Natural killer cell treated with Interleukin-12 subunit alpha and Interleukin-12 subunit beta and Interleukin-15 and Interleukin-18, amount 100 ng/mL, for 72 hours (primary cell): ENCODE measurements around the gene DLGAP1. TPM values are rescaled to one million over a fixed set of nuclear protein-coding genes. Genes with fewer than 3 reads are reported as not detected.

Source experiments
- ATAC-seq, 2 donors: fragments of 150-1000 bp; cut with Tn5 transposase in 1 of 2; sonication (Bioruptor Pico), chemical (Tn5 transposase) in 1 of 2; 2 replicates each; pipeline ENCODE4 v1.10.0; 2021
- DNase-seq: peaks from one replicate; pipeline ENCODE4 v3.0.0; 2022; ENCODE audit warnings: low spot score
- H3K27ac Mint-ChIP-seq, 2 donors: 1 replicate in 1 of 2; 2 replicates in 1 of 2; pipeline ENCODE4 v1.8.0; 2022; ENCODE audit warnings: mixed read lengths in 2 of 2, mild to moderate bottlenecking in 1 of 2, moderate library complexity in 1 of 2
- H3K27me3 Mint-ChIP-seq, 2 donors: 1 replicate in 1 of 2; 2 replicates in 1 of 2; pipeline ENCODE4 v1.8.0; 2022; ENCODE audit warnings: mixed read lengths in 2 of 2
- H3K36me3 Mint-ChIP-seq: one replicate; pipeline ENCODE4 v1.8.0; 2022; ENCODE audit warnings: mixed read lengths
- H3K4me1 Mint-ChIP-seq, 2 donors: 1 replicate in 1 of 2; 2 replicates in 1 of 2; pipeline ENCODE4 v1.8.0; 2022; ENCODE audit warnings: low read depth in 2 of 2, mixed read lengths in 2 of 2, mild to moderate bottlenecking in 1 of 2
- H3K4me3 Mint-ChIP-seq: one replicate; pipeline ENCODE4 v1.8.0; 2022; ENCODE audit warnings: mixed read lengths
- H3K9me3 Mint-ChIP-seq: 2 replicates; pipeline ENCODE4 v1.8.0; 2022; ENCODE audit warnings: mixed read lengths
- total RNA-seq, 2 donors: library from RNA; stranded (reverse); gene quantifications; one replicate each; pipeline ENCODE4 v1.2.3, GENCODE V29; 2022

The DLGAP1 gene
- total RNA-seq, 2 donors from 2014 or later = not detected

DNA sequence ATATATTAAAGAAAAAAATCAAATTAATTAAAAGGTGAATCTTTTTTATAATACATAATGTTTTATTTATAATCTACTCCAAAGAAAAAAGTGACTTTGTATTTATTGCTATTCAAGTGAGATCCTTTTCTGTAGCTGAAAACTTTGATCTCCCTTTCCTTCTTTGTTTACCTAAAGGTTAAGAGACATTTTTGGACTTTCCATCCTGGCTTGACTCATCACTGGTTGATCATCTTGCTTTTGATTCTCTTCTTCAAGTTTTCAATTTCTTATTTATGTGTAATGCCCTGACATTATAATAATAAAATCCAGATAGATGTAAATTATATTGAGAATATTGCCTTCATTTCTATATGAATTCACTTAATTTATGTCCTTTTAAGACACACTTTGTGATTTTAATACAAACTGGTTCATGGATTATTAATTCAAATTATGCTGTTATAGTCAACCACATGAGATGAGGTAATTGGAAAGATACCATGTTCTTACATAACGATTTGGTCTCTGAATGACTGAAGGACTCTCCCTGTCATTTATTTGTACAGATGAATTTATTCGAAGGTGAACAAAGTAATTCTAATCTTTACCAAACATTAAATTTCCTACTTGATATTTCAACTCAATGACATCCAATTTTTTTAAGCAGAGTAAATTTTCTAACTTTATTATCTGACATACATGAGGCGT lies 820.7 kb downstream of the DLGAP1 start:
- H3K27me3 Mint-ChIP-seq = no peaks in the 10 kb centered on the region
- H3K4me3 Mint-ChIP-seq = no peak overlapping the region
- no peaks in the 10 kb centered on the region for H3K4me1 Mint-ChIP-seq
- H3K9me3 Mint-ChIP-seq = no peaks in the 10 kb centered on the region
- H3K27ac Mint-ChIP-seq = no peak overlapping the region
- H3K36me3 Mint-ChIP-seq = no peaks in the 10 kb centered on the region
- no peak for ATAC-seq
- DNase-seq = no peak

DNA sequence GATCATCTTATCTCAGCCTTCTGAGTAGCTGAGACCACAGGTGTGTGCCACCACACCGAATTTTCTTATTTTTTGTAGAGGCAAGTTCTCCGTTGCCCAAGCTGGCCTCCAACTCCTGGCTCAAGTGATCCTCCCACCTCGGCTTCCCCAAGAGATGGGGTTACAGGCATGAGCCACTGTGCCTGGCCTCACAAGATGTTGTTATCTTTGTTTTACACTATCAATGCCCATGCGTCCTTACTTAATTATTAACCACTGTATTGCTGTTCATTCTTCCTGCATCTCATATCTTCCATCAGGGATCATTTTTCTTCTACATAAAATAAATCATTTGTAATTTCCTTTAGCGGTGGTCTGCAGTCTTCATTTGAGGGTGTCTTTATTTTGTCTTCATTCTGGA lies 823.2 kb downstream of the DLGAP1 start:
- Mint-ChIP-seq H3K9me3 (no peaks in the 10 kb centered on the region), H3K4me3 (no peak overlapping the region), H3K27me3 (no peaks in the 10 kb centered on the region), H3K36me3 (no peaks in the 10 kb centered on the region), H3K27ac (no peak overlapping the region), H3K4me1 (no peaks in the 10 kb centered on the region)
- no peak for DNase-seq
- no peak for ATAC-seq

DNA sequence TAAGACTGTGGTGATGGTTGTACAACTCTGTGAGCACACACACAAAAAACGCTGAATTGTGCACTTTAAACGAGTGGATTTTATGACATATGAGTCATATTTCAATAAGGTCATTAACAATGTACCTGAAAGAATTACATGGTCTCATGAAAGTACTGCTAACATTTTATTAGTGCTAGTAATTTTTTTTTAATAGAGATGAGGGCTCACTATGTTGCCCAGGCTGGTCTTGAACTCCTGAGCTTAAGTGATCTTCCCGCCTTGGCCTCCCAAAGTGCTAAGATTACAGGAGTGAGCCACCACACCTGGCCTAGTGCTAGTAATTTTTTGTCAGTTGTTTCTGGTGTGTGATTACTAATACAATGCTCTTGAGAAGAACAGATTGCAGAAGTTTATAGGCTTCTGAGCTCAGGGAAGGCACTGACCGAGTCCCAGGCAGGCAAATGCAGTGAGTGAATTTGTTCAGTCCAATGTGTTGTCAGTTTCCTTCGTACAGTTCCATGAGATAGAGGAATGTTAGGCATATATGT lies 828.1 kb downstream of the DLGAP1 start:
- Mint-ChIP-seq H3K36me3 (no peaks in the 10 kb centered on the region), H3K4me3 (no peak overlapping the region), H3K9me3 (no peaks in the 10 kb centered on the region), H3K4me1 (peaks cover 16 to 17% of the 10 kb centered on the region in 2 donors), H3K27ac (no peak overlapping the region), H3K27me3 (peaks cover 0 to 2% of the 10 kb centered on the region in 2 donors)
- ATAC-seq = no peak
- no peak for DNase-seq

DNA sequence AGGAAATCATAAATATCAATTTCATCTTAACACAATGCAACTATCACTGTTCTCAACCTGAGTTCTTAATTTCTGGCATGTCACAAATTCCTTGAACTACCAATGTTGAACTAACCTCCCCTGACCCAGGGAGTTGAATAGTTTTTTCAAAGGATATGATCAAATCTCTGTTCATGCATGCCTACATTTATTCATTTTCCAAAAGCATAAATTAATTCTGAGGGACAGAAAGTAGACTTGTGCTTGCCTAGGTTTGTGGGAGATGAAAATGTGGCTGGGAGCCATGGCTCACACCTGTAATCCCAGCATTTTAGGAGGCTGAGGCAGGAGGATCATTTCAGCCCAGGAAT lies 829.4 kb downstream of the DLGAP1 start:
- Mint-ChIP-seq H3K9me3 (no peaks in the 10 kb centered on the region), H3K27me3 (peaks cover 0 to 2% of the 10 kb centered on the region in 2 donors), H3K4me3 (no peak overlapping the region), H3K36me3 (no peaks in the 10 kb centered on the region), H3K27ac (peak overlapping the region; percentile 57 to 89), H3K4me1 (peaks cover 16 to 17% of the 10 kb centered on the region in 2 donors)
- DNase-seq (no peak), ATAC-seq (no peak)

DNA sequence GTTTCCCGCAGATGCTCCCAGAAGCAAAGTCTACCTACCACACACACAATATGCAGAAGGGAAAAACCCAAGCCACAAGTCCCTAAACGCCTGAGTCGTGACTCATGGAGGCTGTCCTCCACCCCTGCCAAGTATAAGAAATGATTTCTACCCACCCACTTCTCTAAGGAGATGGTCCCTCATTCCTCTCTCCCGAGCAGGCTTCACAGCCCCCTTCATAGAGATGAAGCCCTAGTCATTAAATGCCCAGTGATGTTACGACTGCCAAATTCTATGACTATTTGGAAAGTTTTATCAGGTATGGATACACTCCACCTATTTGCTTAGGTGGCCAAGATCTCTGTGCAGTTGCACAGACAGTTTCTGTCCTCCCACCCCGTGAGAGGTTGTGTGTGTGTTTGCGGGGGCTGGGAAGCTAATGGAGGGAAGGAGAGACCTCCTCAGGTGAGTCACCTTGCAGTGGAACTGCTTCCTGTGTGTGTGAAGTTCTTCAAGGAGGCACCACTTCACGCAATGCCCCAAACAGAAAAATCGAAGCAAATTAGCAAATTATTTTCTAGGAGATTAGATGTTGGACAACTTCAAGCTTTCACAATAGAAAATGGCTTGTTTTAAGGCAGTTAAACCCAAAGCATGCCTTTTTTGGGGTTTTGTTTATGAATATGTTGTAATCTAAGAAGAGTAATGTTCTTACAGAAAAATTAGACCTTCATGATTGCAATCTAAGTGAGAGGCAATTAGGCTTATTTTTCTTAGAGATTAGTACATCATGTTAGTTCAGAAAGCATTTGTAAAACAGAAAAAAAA lies 830.0 kb downstream of the DLGAP1 start:
- Mint-ChIP-seq H3K9me3 (no peaks in the 10 kb centered on the region), H3K4me3 (peak overlapping the region; percentile 73), H3K27me3 (peaks cover 0 to 2% of the 10 kb centered on the region in 2 donors), H3K27ac (peak overlapping the region; percentile 57 to 89), H3K36me3 (no peaks in the 10 kb centered on the region), H3K4me1 (peaks cover 16 to 17% of the 10 kb centered on the region in 2 donors)
- DNase-seq (peak; percentile 78), ATAC-seq (peak; percentile 93 to 95)

DNA sequence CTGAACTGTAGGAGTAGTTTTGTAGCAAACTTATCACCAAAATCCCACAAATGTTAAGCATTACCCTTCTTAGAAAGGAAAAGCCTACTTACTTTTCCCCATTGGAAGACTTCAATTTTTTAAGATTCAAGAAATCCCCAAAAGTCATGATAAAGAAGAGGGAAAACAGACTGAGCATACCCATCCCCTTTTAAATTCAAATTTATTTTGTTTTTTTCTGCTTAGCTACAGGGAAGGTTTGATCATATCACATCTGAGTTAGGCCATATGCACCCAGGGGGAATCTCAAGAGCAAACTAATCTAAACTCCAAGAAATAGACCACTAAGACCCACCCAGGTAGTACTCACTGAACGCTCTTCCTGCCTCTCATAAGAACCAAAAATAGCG lies 830.6 kb downstream of the DLGAP1 start:
- Mint-ChIP-seq H3K4me1 (peaks cover 16 to 17% of the 10 kb centered on the region in 2 donors), H3K27ac (peak overlapping the region; percentile 57 to 89), H3K4me3 (peak overlapping the region; percentile 73), H3K36me3 (no peaks in the 10 kb centered on the region), H3K9me3 (no peaks in the 10 kb centered on the region), H3K27me3 (peaks cover 0 to 2% of the 10 kb centered on the region in 2 donors)
- DNase-seq = no peak
- ATAC-seq = no peak

DNA sequence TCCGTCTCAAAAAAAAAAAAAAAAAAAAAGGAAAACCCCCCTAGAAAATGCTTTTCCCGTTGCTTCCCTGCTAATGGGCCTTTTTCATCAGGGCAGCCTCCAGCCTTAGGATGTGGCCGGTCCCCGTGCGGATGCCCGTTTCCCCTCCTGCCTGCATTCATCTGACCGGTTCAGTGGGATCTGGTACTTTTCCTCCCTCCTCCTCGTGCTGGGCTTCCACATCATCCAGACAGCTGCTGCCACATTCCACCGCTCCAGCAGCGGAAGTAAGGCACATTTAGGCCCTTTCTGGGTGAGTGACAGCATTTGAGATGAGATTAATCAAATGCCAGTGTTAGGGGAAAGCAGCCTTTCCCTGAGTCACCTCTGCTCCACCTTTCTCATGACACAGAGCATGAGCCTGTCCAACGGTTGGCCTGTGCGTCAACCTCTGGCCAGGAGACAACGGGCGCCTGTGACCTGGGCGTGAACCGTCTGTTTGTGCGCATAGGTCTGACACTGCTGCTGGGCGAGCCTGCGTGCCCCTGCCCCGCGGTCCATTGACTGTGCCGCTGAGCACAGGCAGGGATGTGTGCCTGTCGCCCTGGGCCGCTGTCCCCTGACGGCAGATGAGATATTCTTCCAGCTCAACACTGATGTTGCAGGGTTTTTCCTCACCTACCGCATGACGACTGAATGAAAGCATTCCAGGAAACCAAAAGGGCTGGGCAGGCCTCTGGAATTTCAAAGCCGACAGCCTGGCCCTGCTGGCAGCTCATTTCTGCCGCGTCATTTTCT lies 831.1 kb downstream of the DLGAP1 start:
- no peaks in the 10 kb centered on the region for H3K9me3 Mint-ChIP-seq
- no peak for DNase-seq
- H3K36me3 Mint-ChIP-seq = no peaks in the 10 kb centered on the region
- peak overlapping the region; percentile 73 for H3K4me3 Mint-ChIP-seq
- H3K27me3 Mint-ChIP-seq = peaks cover 0 to 2% of the 10 kb centered on the region in 2 donors
- H3K27ac Mint-ChIP-seq = peak overlapping the region; percentile 57 to 89
- peaks cover 16 to 17% of the 10 kb centered on the region in 2 donors for H3K4me1 Mint-ChIP-seq
- ATAC-seq = no peak

DNA sequence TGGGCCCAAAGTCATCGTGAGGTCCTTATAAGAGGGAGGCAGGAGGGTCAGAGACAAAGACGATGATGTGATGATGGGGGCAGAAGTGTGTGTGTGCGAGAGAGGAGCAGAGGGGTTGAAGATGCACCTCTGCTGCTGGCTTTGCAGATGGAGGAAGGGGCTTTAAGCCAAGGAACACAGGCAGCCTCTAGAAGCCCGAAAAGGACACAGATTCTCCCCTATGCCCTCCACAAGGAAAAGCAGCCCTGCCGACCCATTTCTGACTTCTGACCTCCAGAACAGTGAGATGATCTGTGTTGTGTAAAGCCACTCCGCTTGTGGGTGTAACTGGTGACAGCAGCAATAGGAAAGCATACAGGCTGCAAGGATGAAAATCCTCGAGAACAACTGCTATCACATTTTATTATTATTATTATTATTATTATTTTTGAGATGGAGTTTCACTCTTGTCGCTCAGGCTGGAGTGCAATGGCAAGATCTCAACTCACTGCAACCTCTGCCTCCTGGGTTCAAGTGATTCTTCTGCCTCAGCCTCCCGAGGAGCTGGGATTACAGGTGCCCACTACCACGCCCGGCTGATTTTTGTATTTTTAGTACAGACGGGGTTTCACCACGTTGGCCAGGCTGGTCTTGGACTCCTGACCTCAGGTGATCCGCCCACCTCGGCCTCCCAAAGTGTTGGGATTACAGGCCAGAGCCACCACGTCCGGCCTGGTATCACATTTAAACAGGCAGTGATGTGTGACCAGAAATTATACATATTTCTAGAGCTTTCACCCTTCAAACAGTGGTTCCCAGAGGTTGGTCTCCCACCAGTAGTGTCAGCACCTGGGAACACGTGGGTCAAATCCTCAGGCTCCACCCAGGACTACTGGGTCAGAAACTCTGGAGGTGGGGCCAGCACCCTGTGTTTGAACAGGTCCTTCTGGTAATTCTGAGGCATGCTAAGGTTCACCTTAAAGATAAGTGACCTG lies 834.7 kb downstream of the DLGAP1 start:
- Mint-ChIP-seq H3K36me3 (no peaks in the 10 kb centered on the region), H3K27ac (no peak overlapping the region), H3K4me1 (peaks cover 16 to 17% of the 10 kb centered on the region in 2 donors), H3K4me3 (no peak overlapping the region), H3K27me3 (peaks cover 0 to 2% of the 10 kb centered on the region in 2 donors), H3K9me3 (no peaks in the 10 kb centered on the region)
- ATAC-seq (no peak), DNase-seq (no peak)

DNA sequence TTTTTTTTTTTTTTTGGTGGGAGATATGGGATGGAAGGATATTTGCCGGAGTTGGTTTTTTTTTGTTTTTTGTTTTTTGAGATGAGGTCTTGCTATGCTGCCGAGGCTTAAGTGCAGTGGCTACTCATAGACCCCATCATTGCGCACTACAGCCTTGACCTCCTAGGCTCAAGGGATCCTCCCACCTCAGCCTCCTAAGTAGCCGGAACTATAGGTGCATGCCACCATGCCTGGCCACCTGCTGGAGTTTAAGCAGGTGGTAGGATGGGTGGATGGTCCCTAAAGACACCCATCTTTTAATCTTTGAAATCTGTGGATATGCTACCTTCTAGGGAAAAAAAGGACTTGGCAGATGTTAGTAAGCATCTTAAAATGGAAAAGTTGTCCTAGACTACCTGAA lies 835.4 kb downstream of the DLGAP1 start:
- DNase-seq (no peak), ATAC-seq (no peak)
- Mint-ChIP-seq H3K9me3 (no peaks in the 10 kb centered on the region), H3K4me1 (peaks cover 10% of the 10 kb centered on the region in 2 donors), H3K36me3 (no peaks in the 10 kb centered on the region), H3K27ac (no peak overlapping the region), H3K27me3 (peaks cover 0 to 2% of the 10 kb centered on the region in 2 donors), H3K4me3 (no peak overlapping the region)

DNA sequence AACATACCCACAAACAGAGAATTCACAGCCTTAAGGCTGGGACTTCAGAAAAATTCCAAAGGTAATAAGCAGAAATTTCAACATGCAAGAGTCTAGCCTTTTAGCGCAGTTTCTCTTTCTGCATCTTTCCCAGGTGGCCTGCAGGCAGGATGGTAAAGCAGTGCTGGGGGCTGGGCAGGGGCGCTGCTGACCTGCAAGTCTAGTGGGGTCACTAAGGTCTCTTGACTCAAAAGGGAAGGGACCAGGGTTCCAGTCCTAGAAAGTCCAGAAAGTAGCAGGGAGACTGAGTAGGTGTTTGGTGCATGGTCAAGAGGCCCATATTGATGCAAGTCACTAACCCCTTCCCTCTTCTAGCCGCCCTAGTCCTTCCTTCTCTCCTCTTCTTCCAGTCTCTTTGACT lies 835.9 kb downstream of the DLGAP1 start:
- H3K27ac Mint-ChIP-seq = no peak overlapping the region
- ATAC-seq = no peak
- H3K4me1 Mint-ChIP-seq = peaks cover 5% of the 10 kb centered on the region in 2 donors
- H3K4me3 Mint-ChIP-seq = no peak overlapping the region
- peaks cover 0 to 2% of the 10 kb centered on the region in 2 donors for H3K27me3 Mint-ChIP-seq
- H3K9me3 Mint-ChIP-seq = no peaks in the 10 kb centered on the region
- no peaks in the 10 kb centered on the region for H3K36me3 Mint-ChIP-seq
- DNase-seq = no peak

DNA sequence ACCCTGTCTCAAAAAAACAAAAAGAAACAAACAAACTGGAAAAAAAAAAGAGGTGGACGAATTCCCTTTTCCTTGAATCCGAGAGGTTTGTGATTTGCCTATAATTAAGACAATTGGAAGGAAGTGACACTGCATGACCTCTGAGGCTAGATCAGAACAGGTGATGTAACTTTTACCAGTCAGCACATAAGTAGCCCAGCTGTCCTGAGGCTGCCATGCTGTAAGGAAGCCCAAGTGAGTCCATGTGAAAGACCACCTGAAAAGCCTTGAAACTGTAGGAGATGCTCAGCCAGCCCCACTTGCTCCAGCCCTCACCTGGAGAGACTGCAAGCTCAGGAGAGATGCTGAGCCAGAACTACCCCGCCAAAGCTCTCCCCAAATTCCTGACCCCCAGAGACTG lies 838.4 kb downstream of the DLGAP1 start:
- Mint-ChIP-seq H3K27me3 (no peaks in the 10 kb centered on the region), H3K9me3 (no peaks in the 10 kb centered on the region), H3K36me3 (no peaks in the 10 kb centered on the region), H3K4me1 (no peaks in the 10 kb centered on the region), H3K4me3 (no peak overlapping the region), H3K27ac (no peak overlapping the region)
- DNase-seq (no peak), ATAC-seq (no peak)

DNA sequence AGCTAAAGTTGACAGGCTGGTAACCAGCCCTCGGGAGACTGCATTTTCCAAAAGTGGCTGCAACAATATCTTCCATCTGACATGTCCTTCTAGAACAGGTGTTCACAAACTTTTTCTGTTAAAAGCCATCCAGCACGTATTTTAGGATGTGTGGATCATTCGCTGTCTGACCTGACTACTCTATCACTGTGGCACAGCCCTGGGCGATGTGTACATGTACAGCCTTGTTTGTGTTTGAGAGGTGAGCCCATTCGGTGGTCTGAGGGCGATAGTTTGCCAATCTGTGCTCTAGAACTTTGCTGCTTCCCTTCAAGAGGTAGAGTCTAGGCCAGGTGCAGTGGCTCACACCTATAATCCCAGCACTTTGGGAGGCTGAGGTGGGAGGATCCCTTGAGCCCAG lies 839.0 kb downstream of the DLGAP1 start:
- Mint-ChIP-seq H3K4me1 (no peaks in the 10 kb centered on the region), H3K27ac (no peak overlapping the region), H3K4me3 (no peak overlapping the region), H3K36me3 (no peaks in the 10 kb centered on the region), H3K27me3 (no peaks in the 10 kb centered on the region), H3K9me3 (no peaks in the 10 kb centered on the region)
- no peak for DNase-seq
- ATAC-seq = no peak
